ENCODE measurements around the gene CAB39.

Gene CAB39

GRCh38 chr2:230797515-230798495 is 85.2 kb downstream of the CAB39 start:
- Histone ChIP-seq H3K36me3 (ENCODE audit: control insufficient read depth, insufficient read depth, low read length) (peaks cover 33% of the 10 kb centered on the region), H3K9me3 (ENCODE audit: control insufficient read depth, insufficient read depth, low read depth, low read length) (no peaks in the 10 kb centered on the region)

GRCh38 chr2:230798769-230799399 is 86.2 kb downstream of the CAB39 start:
- Histone ChIP-seq H3K36me3 (ENCODE audit: control insufficient read depth, insufficient read depth, low read length) (peaks cover 27% of the 10 kb centered on the region), H3K4me3 (ENCODE audit: low read depth, low read length) (no peak overlapping the region), H3K27me3 (ENCODE audit: control insufficient read depth, insufficient read depth, low read length) (no peaks in the 10 kb centered on the region), H3K9me3 (ENCODE audit: control insufficient read depth, insufficient read depth, low read depth, low read length) (no peaks in the 10 kb centered on the region), H3K4me1 (ENCODE audit: control insufficient read depth, insufficient read depth, low read length) (peaks cover 9% of the 10 kb centered on the region), H3K27ac (ENCODE audit: low read depth, low read length) (no peak overlapping the region), H3K9ac (ENCODE audit: low read length) (no peak overlapping the region)

More at GRCh38 chr2:230797515-230798495, 85.2 kb downstream of the CAB39 start:
- H3K4me1 ChIP-seq (ENCODE audit: control insufficient read depth, insufficient read depth, low read length), result peaks cover 11% of the 10 kb centered on the region
- no peak overlapping the region for H3K9ac ChIP-seq (ENCODE audit: low read length)
- no peak overlapping the region for H3K4me3 ChIP-seq (ENCODE audit: low read depth, low read length)
- no peaks in the 10 kb centered on the region for H3K27me3 ChIP-seq (ENCODE audit: control insufficient read depth, insufficient read depth, low read length)
- H3K27ac ChIP-seq (ENCODE audit: low read depth, low read length), result no peak overlapping the region

- H3K4me3 ChIP-seq (ENCODE audit: low read depth, low read length), result no peak overlapping the region
- no peaks in the 10 kb centered on the region for H3K27me3 ChIP-seq (ENCODE audit: control insufficient read depth, insufficient read depth, low read length)
- H3K27ac ChIP-seq (ENCODE audit: low read depth, low read length), result no peak overlapping the region
- no peaks in the 10 kb centered on the region for H3K9me3 ChIP-seq (ENCODE audit: control insufficient read depth, insufficient read depth, low read depth, low read length)
- H3K9ac ChIP-seq (ENCODE audit: low read length), result no peak overlapping the region
- 0 out of 2 replicates have a peak, but pooled peaks cover 3% of the 10 kb centered on the region for H3K4me1 ChIP-seq (ENCODE audit: control insufficient read depth, insufficient read depth, low read length)
- peaks cover 13% of the 10 kb centered on the region for H3K36me3 ChIP-seq (ENCODE audit: control insufficient read depth, insufficient read depth, low read length)
These were observed 92.8 kb downstream of the CAB39 start for GRCh38 chr2:230805353-230806017.

- H3K4me1 ChIP-seq (ENCODE audit: control insufficient read depth, insufficient read depth, low read length), result 0 out of 2 replicates have a peak, but pooled peaks cover 3% of the 10 kb centered on the region
- H3K9me3 ChIP-seq (ENCODE audit: control insufficient read depth, insufficient read depth, low read depth, low read length), result no peaks in the 10 kb centered on the region
- H3K27ac ChIP-seq (ENCODE audit: low read depth, low read length), result no peak overlapping the region
- H3K4me3 ChIP-seq (ENCODE audit: low read depth, low read length), result no peak overlapping the region
- H3K27me3 ChIP-seq (ENCODE audit: control insufficient read depth, insufficient read depth, low read length), result no peaks in the 10 kb centered on the region
- peaks cover 26% of the 10 kb centered on the region for H3K36me3 ChIP-seq (ENCODE audit: control insufficient read depth, insufficient read depth, low read length)
- no peak overlapping the region for H3K9ac ChIP-seq (ENCODE audit: low read length)
These were observed 95.1 kb downstream of the CAB39 start for GRCh38 chr2:230807729-230808128.

- no peak overlapping the region for H3K4me3 ChIP-seq (ENCODE audit: low read depth, low read length)
- 0 out of 2 replicates have a peak, but pooled peaks cover 3% of the 10 kb centered on the region for H3K4me1 ChIP-seq (ENCODE audit: control insufficient read depth, insufficient read depth, low read length)
- H3K9me3 ChIP-seq (ENCODE audit: control insufficient read depth, insufficient read depth, low read depth, low read length), result no peaks in the 10 kb centered on the region
- H3K9ac ChIP-seq (ENCODE audit: low read length), result no peak overlapping the region
- no peaks in the 10 kb centered on the region for H3K27me3 ChIP-seq (ENCODE audit: control insufficient read depth, insufficient read depth, low read length)
- peaks cover 33% of the 10 kb centered on the region for H3K36me3 ChIP-seq (ENCODE audit: control insufficient read depth, insufficient read depth, low read length)
- H3K27ac ChIP-seq (ENCODE audit: low read depth, low read length), result no peak overlapping the region
These were observed 96.4 kb downstream of the CAB39 start for GRCh38 chr2:230809015-230809414.

- 0 out of 2 replicates have a peak, but pooled peaks cover 3% of the 10 kb centered on the region for H3K4me1 ChIP-seq (ENCODE audit: control insufficient read depth, insufficient read depth, low read length)
- H3K4me3 ChIP-seq (ENCODE audit: low read depth, low read length), result no peak overlapping the region
- no peaks in the 10 kb centered on the region for H3K27me3 ChIP-seq (ENCODE audit: control insufficient read depth, insufficient read depth, low read length)
- no peaks in the 10 kb centered on the region for H3K9me3 ChIP-seq (ENCODE audit: control insufficient read depth, insufficient read depth, low read depth, low read length)
- no peak overlapping the region for H3K9ac ChIP-seq (ENCODE audit: low read length)
- H3K27ac ChIP-seq (ENCODE audit: low read depth, low read length), result no peak overlapping the region
- H3K36me3 ChIP-seq (ENCODE audit: control insufficient read depth, insufficient read depth, low read length), result peaks cover 39% of the 10 kb centered on the region
These were observed 97.1 kb downstream of the CAB39 start for GRCh38 chr2:230809677-230810251.

- H3K4me1 ChIP-seq (ENCODE audit: control insufficient read depth, insufficient read depth, low read length), result 0 out of 2 replicates have a peak, but pooled peaks cover 3% of the 10 kb centered on the region
- H3K4me3 ChIP-seq (ENCODE audit: low read depth, low read length), result no peak overlapping the region
- H3K9ac ChIP-seq (ENCODE audit: low read length), result no peak overlapping the region
- no peaks in the 10 kb centered on the region for H3K27me3 ChIP-seq (ENCODE audit: control insufficient read depth, insufficient read depth, low read length)
- no peak overlapping the region for H3K27ac ChIP-seq (ENCODE audit: low read depth, low read length)
- H3K36me3 ChIP-seq (ENCODE audit: control insufficient read depth, insufficient read depth, low read length), result peaks cover 53% of the 10 kb centered on the region
- H3K9me3 ChIP-seq (ENCODE audit: control insufficient read depth, insufficient read depth, low read depth, low read length), result no peaks in the 10 kb centered on the region
These were observed 98.9 kb downstream of the CAB39 start for GRCh38 chr2:230811508-230811907.

GRCh38 chr2:230812033-230812432 is 99.4 kb downstream of the CAB39 start:
- Histone ChIP-seq H3K27me3 (ENCODE audit: control insufficient read depth, insufficient read depth, low read length) (no peaks in the 10 kb centered on the region), H3K9ac (ENCODE audit: low read length) (no peak overlapping the region), H3K27ac (ENCODE audit: low read depth, low read length) (no peak overlapping the region), H3K9me3 (ENCODE audit: control insufficient read depth, insufficient read depth, low read depth, low read length) (no peaks in the 10 kb centered on the region), H3K4me3 (ENCODE audit: low read depth, low read length) (no peak overlapping the region), H3K4me1 (ENCODE audit: control insufficient read depth, insufficient read depth, low read length) (0 out of 2 replicates have a peak, but pooled peaks cover 3% of the 10 kb centered on the region), H3K36me3 (ENCODE audit: control insufficient read depth, insufficient read depth, low read length) (peaks cover 58% of the 10 kb centered on the region)

GRCh38 chr2:230814616-230815015 is 102.0 kb downstream of the CAB39 start:
- no peaks in the 10 kb centered on the region for H3K4me1 ChIP-seq (ENCODE audit: control insufficient read depth, insufficient read depth, low read length)
- peaks cover 76% of the 10 kb centered on the region for H3K36me3 ChIP-seq (ENCODE audit: control insufficient read depth, insufficient read depth, low read length)
- H3K9me3 ChIP-seq (ENCODE audit: control insufficient read depth, insufficient read depth, low read depth, low read length), result no peaks in the 10 kb centered on the region
- H3K27ac ChIP-seq (ENCODE audit: low read depth, low read length), result no peak overlapping the region
- no peaks in the 10 kb centered on the region for H3K27me3 ChIP-seq (ENCODE audit: control insufficient read depth, insufficient read depth, low read length)
- H3K4me3 ChIP-seq (ENCODE audit: low read depth, low read length), result no peak overlapping the region
- H3K9ac ChIP-seq (ENCODE audit: low read length), result no peak overlapping the region

GRCh38 chr2:230815088-230815487 is 102.4 kb downstream of the CAB39 start:
- Histone ChIP-seq H3K4me3 (ENCODE audit: low read depth, low read length) (no peak overlapping the region), H3K36me3 (ENCODE audit: control insufficient read depth, insufficient read depth, low read length) (peaks cover 77% of the 10 kb centered on the region), H3K4me1 (ENCODE audit: control insufficient read depth, insufficient read depth, low read length) (no peaks in the 10 kb centered on the region), H3K9me3 (ENCODE audit: control insufficient read depth, insufficient read depth, low read depth, low read length) (no peaks in the 10 kb centered on the region), H3K27ac (ENCODE audit: low read depth, low read length) (no peak overlapping the region), H3K9ac (ENCODE audit: low read length) (no peak overlapping the region), H3K27me3 (ENCODE audit: control insufficient read depth, insufficient read depth, low read length) (no peaks in the 10 kb centered on the region)
